Suprapubic skin (tissue), 3 donors: ENCODE results near the gene FBXO21.
"Not testable (repeated sequence)": the region's sequence is repeated elsewhere in the genome, so short reads cannot be mapped to it uniquely, and the experiment has no call there.

ENCODE experiments used
- CTCF ChIP-seq, 2 donors: fragments of 200-600 bp in 1 of 2; fragments of 450-650 bp in 1 of 2; sonication (generic) in 1 of 2; IDR thresholded peaks; one replicate each; pipeline ENCODE4 v1.5.1; 2016 to 2019; ENCODE audit warnings: antibody characterized with exemption in 2 of 2, mild to moderate bottlenecking in 1 of 2, moderate library complexity in 1 of 2
- POLR2A ChIP-seq, 2 donors: fragments of 450-650 bp; IDR thresholded peaks; one replicate each; pipeline ENCODE4 v1.6.1; 2017; ENCODE audit warnings: antibody characterized with exemption in 2 of 2, mild to moderate bottlenecking in 2 of 2, moderate library complexity in 2 of 2

GRCh38 chr12:117095191-117095590 is 95.1 kb downstream of the FBXO21 start:
- TF ChIP-seq CTCF, POLR2A (IDR thresholded peaks at IDR 0.05): not testable (repeated sequence)
